Renal cortex interstitium (tissue), 11 donors: ENCODE data around the gene TJP2. TPM values are rescaled to one million over a fixed set of nuclear protein-coding genes. Genes with fewer than 3 reads are reported as not detected.
A peak's percentile ranks its signal among the peaks of the same experiment; 100 is the strongest.

Source experiments
- DNase-seq, 11 donors: peaks; one replicate each; pipeline ENCODE4 v3.0.0-alpha.2; 2013; ENCODE audit warnings: low read depth in 9 of 11, low spot score in 4 of 11; ENCODE audit errors: extremely low read depth in 1 of 11
- polyA plus RNA-seq, 3 donors: library from polyadenylated mRNA; unstranded; fragments of 120-200 nt; gene quantifications; one replicate each; pipeline ENCODE4 v1.2.1, GENCODE V29; 2013; ENCODE audit not compliant: insufficient read length in 3 of 3

TJP2 gene
- polyA plus RNA-seq, 3 donors: 75.7 to 109 (median 103) TPM

DNA sequence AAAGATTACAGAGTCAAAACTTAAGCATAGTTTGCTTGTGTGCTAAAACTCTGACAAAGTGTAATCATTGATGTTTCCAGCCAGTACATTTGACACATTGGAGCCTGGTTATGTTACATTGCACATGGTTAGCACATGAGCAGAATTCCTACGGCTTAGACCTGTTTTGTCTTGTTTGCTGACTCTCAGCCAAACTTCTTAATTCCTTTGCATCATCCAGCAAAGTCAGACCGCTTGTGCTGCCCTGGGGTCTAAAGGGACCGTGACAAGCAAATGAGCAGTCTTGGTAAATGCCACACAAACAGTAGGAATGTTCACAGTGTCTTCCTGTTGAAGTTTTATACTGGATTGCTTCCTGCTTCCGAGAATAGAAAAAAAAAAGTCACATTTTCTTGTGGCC, 79.0 kb downstream of the TJP2 start:
- DNase-seq: peak in 2 of 11 donors; percentile 14 to 24

DNA sequence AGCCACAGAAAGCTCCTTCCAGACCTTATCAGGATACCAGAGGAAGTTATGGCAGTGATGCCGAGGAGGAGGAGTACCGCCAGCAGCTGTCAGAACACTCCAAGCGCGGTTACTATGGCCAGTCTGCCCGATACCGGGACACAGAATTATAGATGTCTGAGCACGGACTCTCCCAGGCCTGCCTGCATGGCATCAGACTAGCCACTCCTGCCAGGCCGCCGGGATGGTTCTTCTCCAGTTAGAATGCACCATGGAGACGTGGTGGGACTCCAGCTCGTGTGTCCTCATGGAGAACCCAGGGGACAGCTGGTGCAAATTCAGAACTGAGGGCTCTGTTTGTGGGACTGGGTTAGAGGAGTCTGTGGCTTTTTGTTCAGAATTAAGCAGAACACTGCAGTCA, 80.1 kb downstream of the TJP2 start:
- no peak for DNase-seq

DNA sequence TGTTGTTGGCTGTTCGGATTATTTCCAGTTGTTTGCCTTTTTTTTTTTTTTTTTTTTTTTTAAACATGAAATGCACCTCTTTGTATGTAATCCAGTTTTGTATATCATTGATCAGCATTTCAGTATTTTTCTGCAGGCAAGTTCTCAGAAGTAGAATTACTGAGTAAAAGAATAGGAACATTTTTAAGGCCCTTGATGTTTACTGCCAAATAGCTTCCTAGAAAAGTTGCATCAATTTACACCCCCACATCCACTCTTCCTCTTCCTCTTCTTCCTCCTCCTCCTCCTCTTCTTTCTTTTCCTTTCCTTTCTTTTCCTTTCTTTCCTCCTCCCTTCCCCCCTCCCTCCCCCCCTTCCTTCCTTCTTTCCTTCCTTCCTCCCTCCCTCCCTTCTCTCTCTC, 81.5 kb downstream of the TJP2 start:
- DNase-seq: no peak

DNA sequence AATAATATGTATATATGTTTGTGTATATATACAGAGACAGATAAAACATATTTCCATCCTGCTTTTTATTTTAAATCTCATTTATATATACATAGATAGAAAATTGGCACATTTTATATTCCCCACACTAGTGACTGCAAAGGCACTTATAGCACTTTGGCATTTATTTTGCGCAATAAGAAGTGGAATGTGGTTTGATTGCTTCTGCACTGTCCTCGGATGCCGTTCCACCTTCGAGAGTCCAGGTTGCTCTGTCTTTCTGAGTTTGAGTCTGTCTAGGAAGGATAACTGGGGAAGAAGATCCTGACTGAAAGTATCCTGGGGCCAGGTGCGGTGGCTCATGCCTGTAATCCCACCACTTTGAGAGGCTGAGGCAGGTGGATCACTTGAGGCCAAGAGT, 84.5 kb downstream of the TJP2 start:
- DNase-seq: no peak

DNA sequence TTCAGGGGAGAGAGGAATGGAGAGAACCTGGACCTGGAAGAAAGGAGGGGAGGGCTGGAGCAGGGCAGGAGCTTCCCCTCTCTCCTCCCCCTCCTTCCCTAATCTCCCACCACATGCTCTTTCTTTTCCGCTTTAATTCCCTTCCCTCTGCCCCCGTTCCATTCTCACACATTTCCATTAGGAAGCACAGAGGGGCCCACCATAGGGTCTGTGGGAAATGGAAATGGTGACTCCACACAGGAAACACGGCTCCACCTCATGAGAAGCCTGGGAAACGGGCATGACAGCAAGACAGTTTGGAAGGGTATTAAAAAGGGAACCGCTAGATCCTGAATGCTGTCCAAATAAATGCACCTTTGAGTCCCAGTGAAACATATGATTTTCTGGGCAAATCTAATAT, 86.1 kb downstream of the TJP2 start:
- no peak for DNase-seq

DNA sequence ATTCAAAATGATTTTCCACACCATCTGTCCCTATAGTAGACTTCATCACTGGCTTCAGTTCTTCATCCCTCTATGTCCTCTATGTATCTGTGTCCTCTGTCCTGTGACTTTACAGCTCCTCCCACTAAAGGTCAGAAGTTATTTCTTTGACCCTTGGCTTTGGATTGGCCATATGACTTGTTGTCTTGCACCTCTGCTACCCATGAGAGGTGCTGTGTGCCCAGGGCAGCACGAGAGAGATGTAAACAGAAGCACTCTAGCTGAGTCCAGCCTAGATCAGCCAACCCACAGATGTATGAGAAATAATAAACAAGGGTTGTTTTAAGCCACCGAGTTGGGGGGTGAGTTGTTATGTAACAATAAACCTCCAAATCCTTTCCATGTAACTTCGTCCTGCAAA, 87.6 kb downstream of the TJP2 start:
- no peak for DNase-seq

DNA sequence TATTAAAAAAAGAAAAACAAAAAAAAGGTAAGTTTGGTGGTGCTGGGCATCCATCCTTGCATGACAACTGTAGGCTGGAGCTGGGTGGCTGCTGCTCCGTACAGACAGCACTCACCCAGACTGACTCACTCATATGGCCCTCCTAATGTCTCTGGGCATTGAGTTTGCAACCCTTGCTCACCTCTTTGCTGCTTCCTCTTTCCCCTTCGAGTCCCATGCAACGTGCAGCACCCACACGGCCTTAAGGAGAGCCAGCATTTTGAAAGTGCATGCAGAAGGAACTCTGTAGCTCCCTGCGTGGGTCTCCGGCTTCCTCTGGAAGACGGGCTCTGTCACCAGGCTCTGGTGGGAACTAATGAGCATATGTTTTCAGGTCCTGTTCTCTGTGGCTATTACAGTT, 90.4 kb downstream of the TJP2 start:
- DNase-seq: no peak

DNA sequence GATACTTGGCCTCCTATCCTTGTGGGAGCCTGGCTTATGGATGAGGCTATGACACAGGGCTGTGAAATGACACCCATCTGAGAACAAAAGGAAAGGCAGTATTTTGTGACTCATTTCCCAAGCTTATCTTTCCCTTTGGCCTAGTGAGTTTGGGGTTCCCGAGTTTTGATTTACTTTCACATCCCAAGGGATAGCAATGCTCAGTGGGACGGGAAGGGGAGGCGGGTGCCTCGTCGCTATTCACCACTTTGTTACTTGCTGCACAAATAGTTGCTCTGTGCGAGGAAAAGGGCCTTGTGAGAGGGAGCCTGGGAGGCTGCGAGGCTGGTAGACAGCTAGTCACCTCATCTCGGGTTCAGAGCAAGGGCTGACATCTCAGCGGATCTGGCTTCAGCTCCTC, 91.8 kb downstream of the TJP2 start:
- no peak for DNase-seq

DNA sequence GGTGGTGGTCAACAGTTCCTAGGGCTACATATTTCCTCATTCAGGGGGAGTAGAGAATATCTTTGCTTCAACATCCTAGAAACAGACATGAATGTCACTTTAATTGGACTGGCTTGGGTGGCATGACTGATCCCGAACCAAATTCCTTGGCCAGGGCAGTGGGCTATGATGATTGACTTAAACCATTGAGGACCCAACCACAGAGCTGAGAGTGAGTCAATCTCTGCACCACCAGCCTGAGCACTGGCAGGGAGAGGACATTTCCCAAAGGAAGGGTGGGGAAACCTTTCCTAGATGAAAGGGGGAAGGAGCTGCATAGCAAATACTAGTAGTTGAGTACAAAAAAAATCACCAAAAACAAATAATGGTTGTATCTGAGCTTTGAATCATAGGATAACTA, 98.1 kb downstream of the TJP2 start:
- DNase-seq: no peak

DNA sequence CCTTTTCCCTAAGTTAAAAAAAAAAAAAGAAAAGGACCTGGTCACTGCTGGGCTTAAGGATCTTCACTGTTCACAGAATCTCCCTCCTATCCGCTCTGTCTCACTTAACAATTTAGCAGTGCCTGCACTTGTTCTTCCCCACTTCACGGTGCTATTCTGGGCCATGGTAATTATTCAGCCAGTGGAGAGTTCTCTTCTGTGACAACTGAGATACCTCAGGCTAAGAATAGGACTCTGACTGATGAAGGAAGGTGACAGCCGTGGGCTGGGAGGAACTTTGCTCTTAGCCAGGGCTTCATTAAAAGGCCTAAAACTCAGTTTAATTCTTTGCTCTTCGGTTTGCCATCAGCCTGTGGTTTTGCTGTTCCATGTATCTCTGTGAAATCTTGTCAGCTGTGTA, 99.1 kb downstream of the TJP2 start:
- no peak for DNase-seq

DNA sequence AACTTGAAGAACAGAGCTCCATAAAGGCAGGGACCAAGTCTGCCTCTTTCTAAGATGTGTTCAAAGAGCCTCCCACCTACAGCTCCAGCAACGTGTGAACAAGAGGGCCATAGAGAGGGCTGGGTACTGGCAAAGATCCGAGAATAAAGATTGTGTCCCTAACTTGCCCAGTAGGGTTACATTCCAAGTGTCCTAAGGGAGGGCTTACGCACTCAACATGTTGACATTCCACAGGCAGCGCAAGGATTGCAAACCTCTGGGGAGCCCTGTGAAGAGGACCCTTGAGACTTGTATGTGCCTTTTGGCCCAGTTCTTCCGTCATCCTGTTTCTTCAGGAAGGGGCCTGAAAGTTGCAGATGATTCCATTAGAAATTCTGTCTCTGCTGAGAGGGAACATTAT, 102.7 kb downstream of the TJP2 start:
- no peak for DNase-seq

DNA sequence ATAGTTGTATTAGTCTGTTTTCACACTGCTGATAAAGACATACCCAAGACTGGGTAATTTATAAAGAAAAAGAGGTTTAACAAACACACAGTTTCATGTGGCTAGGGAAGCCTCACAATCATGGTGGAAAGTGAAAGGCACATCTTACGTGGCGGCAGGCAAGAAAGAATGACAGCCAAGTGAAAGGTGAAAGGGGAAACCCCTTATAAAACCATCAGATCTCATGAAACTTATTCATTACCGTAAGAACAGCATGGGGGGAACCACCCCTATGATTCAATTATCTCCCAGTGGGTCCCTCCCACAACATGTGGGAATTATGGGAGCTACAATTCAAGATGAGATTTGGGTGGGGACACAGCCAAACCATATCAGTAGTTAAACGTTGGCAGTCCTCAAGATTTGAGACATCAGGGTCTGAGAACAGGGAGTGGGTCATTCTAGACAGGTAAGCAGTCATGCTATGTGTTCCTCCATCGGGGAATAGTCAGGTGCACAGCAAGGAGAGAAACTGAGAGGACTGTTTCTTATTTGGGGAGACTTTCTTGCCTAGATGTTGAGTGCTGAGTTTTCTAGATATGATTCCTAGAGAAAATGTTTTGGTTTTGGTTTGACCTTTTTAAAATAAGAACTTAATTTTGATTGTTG, 105.1 kb downstream of the TJP2 start:
- DNase-seq: no peak

DNA sequence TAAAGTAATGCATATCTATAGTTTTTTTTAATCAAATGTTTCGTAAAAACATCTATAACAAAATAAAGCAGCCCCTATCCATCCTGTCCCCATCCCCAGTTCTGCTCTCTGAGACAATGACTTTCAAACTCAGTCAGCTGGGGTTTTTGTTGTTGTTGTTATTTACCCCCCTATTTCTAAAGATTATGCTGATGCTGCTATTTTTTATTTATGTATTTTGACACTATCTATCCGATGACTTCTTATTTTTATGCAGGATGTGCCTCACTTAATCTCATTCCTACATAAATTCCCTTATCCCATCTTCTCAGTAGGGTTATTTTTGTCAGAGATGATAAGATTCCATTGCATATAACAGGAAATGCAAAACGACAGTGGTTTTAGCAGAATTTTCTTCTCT, 105.7 kb downstream of the TJP2 start:
- no peak for DNase-seq

DNA sequence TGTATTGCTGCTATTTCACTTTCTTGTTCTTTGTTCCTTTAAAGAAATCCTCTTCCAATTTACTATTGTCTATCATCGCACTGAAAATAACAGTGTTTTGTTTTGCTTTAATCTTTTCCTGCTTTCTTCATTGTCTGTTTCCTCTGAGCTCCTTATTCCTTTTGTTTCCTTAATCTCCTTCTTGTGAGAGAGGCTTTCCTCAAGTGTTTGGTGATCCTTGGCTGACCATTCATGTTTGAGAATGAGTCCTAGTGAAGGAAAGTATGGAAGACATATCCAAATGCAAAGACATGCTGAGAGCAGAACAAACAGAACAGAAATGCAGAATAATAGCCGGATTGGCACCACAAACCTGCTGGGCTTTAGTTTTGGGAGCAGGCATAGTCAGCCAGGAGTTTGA, 108.9 kb downstream of the TJP2 start:
- DNase-seq: no peak

DNA sequence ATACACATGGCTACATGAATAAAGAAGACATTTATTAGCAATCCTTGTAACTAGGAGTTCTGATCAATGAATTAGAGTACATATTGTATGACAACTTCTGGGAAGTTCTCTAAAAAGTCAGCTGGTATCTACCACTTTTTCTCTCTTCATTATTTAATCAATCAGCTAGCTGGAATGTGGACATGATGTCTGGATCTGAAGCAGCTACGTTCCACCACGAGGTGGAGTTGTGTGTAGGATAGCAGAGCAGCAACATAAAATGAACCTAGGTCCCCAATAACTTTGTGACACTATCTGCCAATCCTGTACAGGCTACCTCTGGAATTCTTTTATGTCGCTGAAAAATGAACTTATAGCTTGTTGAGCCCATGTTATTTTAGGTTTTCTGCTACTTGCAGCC, 118.0 kb downstream of the TJP2 start:
- DNase-seq: no peak

DNA sequence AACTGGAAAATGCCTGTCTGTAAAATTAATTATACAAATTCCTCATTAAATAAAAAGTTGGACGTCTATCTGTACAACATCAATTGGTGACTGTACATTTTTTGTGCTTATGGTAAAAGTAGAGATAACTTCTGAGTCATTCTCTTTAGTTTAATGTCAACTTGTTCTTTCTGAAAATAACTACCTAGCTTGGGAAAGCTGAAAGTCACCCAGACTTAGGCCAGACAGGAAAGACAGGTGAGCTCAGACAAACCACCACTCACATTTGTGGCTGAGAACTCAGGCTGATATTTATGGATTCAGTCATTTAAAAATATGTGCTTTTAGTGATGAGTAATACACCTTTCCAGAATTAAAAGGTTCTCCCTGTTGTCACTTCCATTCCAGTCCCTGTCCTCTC, 119.1 kb downstream of the TJP2 start:
- no peak for DNase-seq

DNA sequence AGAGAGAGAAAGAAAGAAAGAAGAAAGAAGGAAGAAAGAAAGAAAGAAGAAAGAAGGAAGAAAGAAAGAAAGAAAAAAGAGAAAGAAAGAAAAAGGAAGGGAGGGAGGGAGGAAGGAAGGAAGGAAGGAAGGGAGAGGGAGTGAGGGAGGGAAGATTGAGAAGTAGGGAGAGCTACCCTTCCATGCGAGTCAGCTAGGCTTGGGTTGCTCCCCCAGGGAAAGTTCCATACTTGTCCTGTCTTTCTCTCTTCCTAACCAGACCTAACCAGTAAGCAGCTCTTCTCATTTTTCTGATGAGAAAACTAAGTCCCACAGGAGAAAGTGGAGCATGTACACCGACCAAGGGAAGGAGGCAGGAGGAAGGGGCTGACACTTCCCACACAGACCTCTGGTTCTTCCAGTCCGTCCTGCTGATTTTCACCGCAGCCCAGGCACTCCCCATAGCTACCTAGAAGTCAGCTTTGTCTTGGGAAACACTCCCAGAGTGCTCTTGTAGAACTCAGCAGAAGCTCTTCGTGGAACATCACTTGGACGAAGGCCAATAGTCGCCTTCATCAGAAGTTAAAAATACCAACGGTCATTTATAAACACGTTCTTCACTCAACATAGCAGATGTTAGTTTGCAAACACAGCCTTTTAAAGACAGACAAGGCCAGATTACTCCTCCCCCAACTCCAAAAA, 121.9 kb downstream of the TJP2 start:
- DNase-seq: no peak

DNA sequence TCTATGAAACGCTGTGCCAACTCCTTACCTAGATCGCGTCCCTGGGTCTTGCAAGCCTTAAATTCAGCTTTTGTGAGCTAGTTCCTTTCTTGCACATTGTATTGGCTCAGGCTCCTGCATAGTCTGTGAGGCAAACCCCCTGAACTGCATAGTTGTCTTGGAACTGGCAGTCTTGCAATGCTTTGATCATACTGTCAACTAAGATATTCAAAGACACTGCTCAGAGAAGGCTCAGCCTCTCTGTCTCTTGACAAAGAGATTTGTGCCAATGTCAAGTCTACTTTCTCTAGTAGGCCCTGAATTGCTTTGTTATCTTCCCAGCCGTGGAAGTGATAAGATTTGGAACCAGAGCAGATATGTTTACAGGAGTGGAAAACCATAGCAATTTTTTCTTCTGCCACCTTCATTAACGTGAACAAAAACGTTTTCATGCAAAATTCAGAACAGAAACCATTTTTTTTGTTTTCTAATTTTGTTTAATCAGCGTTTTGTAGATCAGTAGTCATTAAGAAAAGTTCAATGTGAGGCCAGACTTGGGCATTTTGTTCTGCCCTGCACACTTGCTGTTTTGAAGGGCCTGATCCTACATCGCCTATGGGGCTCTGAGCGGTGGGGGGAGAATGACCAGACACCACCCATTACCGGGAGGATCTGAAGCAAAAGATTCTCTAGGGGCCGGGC, 123.4 kb downstream of the TJP2 start:
- DNase-seq: no peak

DNA sequence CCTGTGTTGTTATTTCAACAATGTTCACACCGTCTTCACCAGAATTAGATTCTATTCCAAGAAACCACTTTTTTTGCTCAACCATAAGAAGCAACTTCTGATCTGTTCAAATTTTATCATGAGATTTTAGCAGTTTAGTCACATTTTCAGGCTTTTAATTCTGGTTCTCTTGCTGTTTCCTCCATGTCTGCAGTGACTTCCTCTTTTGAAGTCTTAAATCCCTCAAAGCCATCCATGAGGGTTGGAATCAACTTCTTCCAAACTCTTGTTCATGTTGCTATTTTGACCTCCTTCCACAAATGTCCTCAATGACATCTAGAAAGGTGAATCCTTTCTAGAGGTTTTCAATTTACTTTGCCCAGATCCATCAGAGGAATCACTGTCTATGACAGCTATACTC, 125.2 kb downstream of the TJP2 start:
- no peak for DNase-seq

DNA sequence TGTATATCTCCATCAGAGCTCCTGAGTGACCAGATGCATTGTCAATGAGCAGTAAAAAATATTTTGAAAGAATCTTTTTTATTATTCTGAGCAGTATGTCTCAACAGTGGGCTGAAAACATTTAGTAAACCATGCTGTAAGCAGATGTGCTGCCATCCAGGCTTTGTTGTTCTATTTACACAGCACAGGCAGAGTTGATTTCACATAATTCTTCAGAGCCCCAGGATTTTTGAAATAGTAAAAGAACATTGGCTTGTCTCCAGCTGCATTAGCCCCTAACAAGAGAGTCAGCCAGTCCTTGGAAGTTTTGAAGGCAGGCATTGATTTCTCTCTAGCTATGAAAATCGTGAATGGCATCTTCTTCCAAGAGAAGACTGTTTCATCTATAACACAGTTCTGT, 125.7 kb downstream of the TJP2 start:
- no peak for DNase-seq

DNA sequence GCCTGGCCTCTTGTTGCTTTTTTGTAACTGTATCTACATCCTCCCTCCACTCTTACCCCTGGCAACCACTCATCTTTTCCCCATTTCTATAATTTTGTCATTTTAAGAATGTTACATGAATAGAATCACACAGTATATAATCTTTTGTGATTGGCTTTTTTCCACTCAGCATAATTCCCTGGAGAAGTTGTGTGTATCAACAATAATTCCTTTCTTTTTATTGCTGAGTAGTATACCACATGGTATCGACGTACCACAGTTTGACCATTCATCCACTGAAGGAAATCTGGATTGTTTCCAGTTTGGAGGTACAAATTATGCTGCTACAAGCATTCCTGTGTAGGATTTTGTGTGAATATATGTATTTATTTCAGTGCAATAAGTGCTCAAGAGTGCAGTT, 129.3 kb downstream of the TJP2 start:
- no peak for DNase-seq
